Panc1 (cell line): Measurements from ENCODE around the gene COPZ1. TPM values are rescaled to one million over a fixed set of nuclear protein-coding genes. Genes with fewer than 3 reads are reported as not detected.

Experiments
- ATAC-seq: fragments of 200-7000 bp; cut with Tn5 transposase; 2 replicates; pipeline ENCODE4 v1.9.1; 2020; ENCODE audit warnings: mild to moderate bottlenecking, moderate library complexity
- BruUV-seq: library from RNA; stranded (reverse); fragments of 400-500 nt; replicated peaks from 2 replicates; lab custom pipeline; 2021; lab: Mats Ljungman, UMichigan
- CTCF ChIA-PET: fragments of 300-600 bp; sonication (Branson Sonifier 250); formaldehyde crosslinking; loops from one replicate; lab custom pipeline; 2022; ENCODE audit warnings: antibody characterized with exemption; lab: Charles Lee
- POLR2A ChIA-PET: fragments of 300-600 bp; sonication (Branson Sonifier 250); formaldehyde crosslinking; loops from one replicate; lab custom pipeline; 2022; ENCODE audit warnings: antibody characterized with exemption; lab: Charles Lee
- DNase-seq: peaks from one replicate; pipeline ENCODE4 v3.0.0-alpha.2; 2010; ENCODE audit warnings: low read depth, low spot score
- H3K27ac ChIP-seq: 2 replicates; pipeline ENCODE4 v1.5.1; 2011; ENCODE audit warnings: mild to moderate bottlenecking, low read length, inconsistent platforms
- H3K27me3 ChIP-seq: fragments of 200-500 bp; sonication (Bioruptor generic); 2 replicates; pipeline ENCODE4 v1.6.0; 2014; ENCODE audit warnings: low read length, inconsistent platforms; ENCODE audit not compliant: control insufficient read depth, insufficient read depth
- H3K36me3 ChIP-seq: fragments of 200-500 bp; sonication (Bioruptor generic); 2 replicates; pipeline ENCODE4 v1.5.1; 2014; ENCODE audit warnings: inconsistent platforms, mild to moderate bottlenecking, low read length, moderate library complexity; ENCODE audit not compliant: control insufficient read depth, insufficient read depth
- H3K4me1 ChIP-seq: 2 replicates; pipeline ENCODE4 v1.5.1; 2011; ENCODE audit warnings: inconsistent platforms, mild to moderate bottlenecking, low read length, moderate library complexity; ENCODE audit not compliant: control insufficient read depth, insufficient read depth
- H3K4me3 ChIP-seq, 2 experiments: 2 replicates each; pipeline ENCODE4 v1.5.1; 2011 to 2012; ENCODE audit warnings: low read depth in 2 of 2, low read length in 2 of 2, mild to moderate bottlenecking in 2 of 2, inconsistent platforms in 1 of 2, moderate library complexity in 1 of 2
- H3K9me3 ChIP-seq: fragments of 200-500 bp; sonication (Bioruptor generic); 2 replicates; pipeline ENCODE4 v1.5.1; 2014; ENCODE audit warnings: low read depth, mild to moderate bottlenecking, inconsistent platforms, low read length, moderate library complexity; ENCODE audit not compliant: control insufficient read depth, insufficient read depth
- CTCF ChIP-seq: fragments of 450-650 bp; IDR thresholded peaks from 2 replicates; pipeline ENCODE4 v1.5.1; 2017; ENCODE audit warnings: mild to moderate bottlenecking
- POLR2AphosphoS5 ChIP-seq: IDR thresholded peaks from 2 replicates; pipeline ENCODE4 v1.6.1; 2012; ENCODE audit warnings: mild to moderate bottlenecking, low read depth, low read length, moderate library complexity
- SIN3A ChIP-seq: IDR thresholded peaks from 2 replicates; pipeline ENCODE4 v1.6.1; 2012; ENCODE audit warnings: low read depth, mild to moderate bottlenecking, low read length, moderate library complexity, borderline replicate concordance; ENCODE audit not compliant: insufficient read depth
- TCF7L2 ChIP-seq: IDR thresholded peaks from 2 replicates; pipeline ENCODE4 v1.6.1; 2011; ENCODE audit warnings: mild to moderate bottlenecking, low read depth, low read length, inconsistent platforms
- in situ Hi-C: cut with HindIII; loops from 2 replicates; pipeline ENCODE4 v1.10.0; 2016; ENCODE audit warnings: low sequenced_read_pairs, low pct_unique_long_range_greater_than_20kb
- intact Hi-C: fragments of 100-400 bp; cut with micrococcal nuclease; formaldehyde crosslinking; loops from one replicate; pipeline ENCODE4 v1.10.0; 2022; ENCODE audit not compliant: unreplicated experiment
- total RNA-seq: library from RNA; stranded (reverse); gene quantifications from one replicate; pipeline ENCODE4 v1.2.1, GENCODE V29; 2021; ENCODE audit not compliant: unreplicated experiment
- TF ChIP-seq, protein P1 (sequence below), 2 experiments: IDR thresholded peaks; 2 replicates each; pipeline ENCODE4 v1.6.1; 2011 to 2012; ENCODE audit warnings: low read depth in 2 of 2, control low read depth in 1 of 2, low read length in 1 of 2, mild to moderate bottlenecking in 1 of 2, moderate library complexity in 1 of 2; ENCODE audit not compliant: insufficient read depth in 1 of 2

Gene COPZ1
- total RNA-seq, 1 experiment from 2014 or later = 175 TPM

GRCh38 chr12:54370171-54370730 is 45.3 kb downstream of the COPZ1 start:
- H3K4me3 ChIP-seq = peak overlapping the region; percentile 42 to 75
- POLR2A ChIA-PET = interaction anchor here (0.6 kb wide), 1 partner anchor 67 kb away, joined by 4 read pairs; no protein-coding TSS in a partner anchor

GRCh38 chr12:54371328-54372112 is 46.6 kb downstream of the COPZ1 start:
- BruUV-seq = no TSS peak

More at GRCh38 chr12:54370171-54370730, 45.3 kb downstream of the COPZ1 start:
- DNase-seq (no peak), ATAC-seq (peak; percentile 88)
- H3K27me3 ChIP-seq = no peaks in the 10 kb centered on the region
- in situ Hi-C loops = no loop called here
- intact Hi-C loops = no loop called here
- H3K36me3 ChIP-seq = no peaks in the 10 kb centered on the region
- H3K4me1 ChIP-seq = no peaks in the 10 kb centered on the region; the same call in 1 of the 2 replicates
- H3K27ac ChIP-seq = peak overlapping the region; percentile 44; the same call in 1 of the 2 replicates
- TF ChIP-seq, protein P1, sequence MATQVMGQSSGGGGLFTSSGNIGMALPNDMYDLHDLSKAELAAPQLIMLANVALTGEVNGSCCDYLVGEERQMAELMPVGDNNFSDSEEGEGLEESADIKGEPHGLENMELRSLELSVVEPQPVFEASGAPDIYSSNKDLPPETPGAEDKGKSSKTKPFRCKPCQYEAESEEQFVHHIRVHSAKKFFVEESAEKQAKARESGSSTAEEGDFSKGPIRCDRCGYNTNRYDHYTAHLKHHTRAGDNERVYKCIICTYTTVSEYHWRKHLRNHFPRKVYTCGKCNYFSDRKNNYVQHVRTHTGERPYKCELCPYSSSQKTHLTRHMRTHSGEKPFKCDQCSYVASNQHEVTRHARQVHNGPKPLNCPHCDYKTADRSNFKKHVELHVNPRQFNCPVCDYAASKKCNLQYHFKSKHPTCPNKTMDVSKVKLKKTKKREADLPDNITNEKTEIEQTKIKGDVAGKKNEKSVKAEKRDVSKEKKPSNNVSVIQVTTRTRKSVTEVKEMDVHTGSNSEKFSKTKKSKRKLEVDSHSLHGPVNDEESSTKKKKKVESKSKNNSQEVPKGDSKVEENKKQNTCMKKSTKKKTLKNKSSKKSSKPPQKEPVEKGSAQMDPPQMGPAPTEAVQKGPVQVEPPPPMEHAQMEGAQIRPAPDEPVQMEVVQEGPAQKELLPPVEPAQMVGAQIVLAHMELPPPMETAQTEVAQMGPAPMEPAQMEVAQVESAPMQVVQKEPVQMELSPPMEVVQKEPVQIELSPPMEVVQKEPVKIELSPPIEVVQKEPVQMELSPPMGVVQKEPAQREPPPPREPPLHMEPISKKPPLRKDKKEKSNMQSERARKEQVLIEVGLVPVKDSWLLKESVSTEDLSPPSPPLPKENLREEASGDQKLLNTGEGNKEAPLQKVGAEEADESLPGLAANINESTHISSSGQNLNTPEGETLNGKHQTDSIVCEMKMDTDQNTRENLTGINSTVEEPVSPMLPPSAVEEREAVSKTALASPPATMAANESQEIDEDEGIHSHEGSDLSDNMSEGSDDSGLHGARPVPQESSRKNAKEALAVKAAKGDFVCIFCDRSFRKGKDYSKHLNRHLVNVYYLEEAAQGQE (IDR thresholded peaks at IDR 0.05; ENCODE audit: insufficient read depth in 1 of 2, low read depth in 2 of 2, low read length in 1 of 2) = peak in 1 of 2 experiments; percentile 38; a peak in 1 of 4 replicates
- TF ChIP-seq TCF7L2 (no peak; the same call in 1 of the 2 replicates), SIN3A (peak; percentile 61; the same call in 1 of the 2 replicates), POLR2AphosphoS5 (peak; percentile 24; the same call in 1 of the 2 replicates), CTCF (peak; percentile 96)
- CTCF ChIA-PET = interaction anchor here (0.5 to 2.0 kb wide), 12 partner anchors 9 to 363 kb away, joined by 3 to 26 read pairs (median 4); partner anchors contain the start of genes COPZ1 and ZNF385A
- BruUV-seq = no TSS peak
- H3K9me3 ChIP-seq = no peaks in the 10 kb centered on the region

More at GRCh38 chr12:54371328-54372112, 46.6 kb downstream of the COPZ1 start:
- ATAC-seq = no peak
- no peaks in the 10 kb centered on the region for H3K9me3 ChIP-seq
- no peak overlapping the region for H3K4me3 ChIP-seq
- in situ Hi-C loops (no loop called here), intact Hi-C loops (no loop called here)
- no peak overlapping the region for H3K27ac ChIP-seq
- no peaks in the 10 kb centered on the region; the same call in 1 of the 2 replicates for H3K4me1 ChIP-seq
- no peak for DNase-seq
- TF ChIP-seq SIN3A = no peak
- no peak for TF ChIP-seq POLR2AphosphoS5
- TF ChIP-seq, protein P1 (IDR thresholded peaks at IDR 0.05; ENCODE audit: insufficient read depth in 1 of 2, low read depth in 2 of 2, low read length in 1 of 2) = no peak
- no peak for TF ChIP-seq TCF7L2
- TF ChIP-seq CTCF = no peak
- H3K36me3 ChIP-seq = no peaks in the 10 kb centered on the region
- ChIA-PET CTCF (interaction anchor here (0.7 to 2.0 kb wide), 4 partner anchors 8 to 83 kb away, joined by 3 to 26 read pairs (median 4); no protein-coding TSS in a partner anchor), POLR2A (no interaction called here)
- H3K27me3 ChIP-seq = no peaks in the 10 kb centered on the region
